GM23338 (cell line): ENCODE results near the gene ZNF536. TPM values are rescaled to one million over a fixed set of nuclear protein-coding genes. Genes with fewer than 3 reads are reported as not detected.

ENCODE experiments used
- ATAC-seq: fragments of 200-7000 bp; cut with Tn5 transposase; 3 replicates; pipeline ENCODE4 v1.9.1; 2020
- DNase-seq: peaks from one replicate; pipeline ENCODE4 v3.0.0-alpha.2; 2015; ENCODE audit warnings: low spot score
- H2AFZ ChIP-seq: fragments of 200-600 bp; sonication (generic); 2 replicates; pipeline ENCODE4 v1.8.0; 2016; ENCODE audit warnings: antibody characterized with exemption, mild to moderate bottlenecking, moderate library complexity
- H3F3A ChIP-seq: fragments of 200-600 bp; sonication (generic); replicated peaks from 2 replicates; pipeline ENCODE4 v1.8.0; 2017; ENCODE audit warnings: antibody characterized with exemption, mixed run types, low read depth
- H3K27ac ChIP-seq: fragments of 200-600 bp; sonication (generic); 2 replicates; pipeline ENCODE4 v1.6.1; 2016; ENCODE audit warnings: low read depth
- H3K27me3 ChIP-seq: fragments of 200-600 bp; sonication (generic); 2 replicates; pipeline ENCODE4 v1.8.0; 2016; ENCODE audit warnings: mild to moderate bottlenecking, mixed run types, moderate library complexity; ENCODE audit not compliant: insufficient read depth
- H3K36me3 ChIP-seq: fragments of 200-600 bp; sonication (generic); 2 replicates; pipeline ENCODE4 v1.8.0; 2016; ENCODE audit warnings: mild to moderate bottlenecking; ENCODE audit not compliant: insufficient read depth
- H3K4me1 ChIP-seq: fragments of 200-600 bp; sonication (generic); 2 replicates; pipeline ENCODE4 v1.8.0; 2016; ENCODE audit warnings: mild to moderate bottlenecking, moderate library complexity; ENCODE audit not compliant: insufficient read depth
- H3K4me2 ChIP-seq: fragments of 200-600 bp; sonication (generic); 2 replicates; pipeline ENCODE4 v1.7.1; 2017; ENCODE audit warnings: mixed run types
- H3K4me3 ChIP-seq: fragments of 200-600 bp; sonication (generic); 2 replicates; pipeline ENCODE4 v1.6.1; 2016; ENCODE audit warnings: mixed run types
- H3K79me2 ChIP-seq: fragments of 200-600 bp; sonication (generic); replicated peaks from 2 replicates; pipeline ENCODE4 v1.8.0; 2017; ENCODE audit warnings: mild to moderate bottlenecking; ENCODE audit not compliant: insufficient read depth
- H3K9me2 ChIP-seq: fragments of 200-600 bp; sonication (generic); 2 replicates; pipeline ENCODE4 v1.8.0; 2017; ENCODE audit not compliant: insufficient read depth
- H4K20me1 ChIP-seq: fragments of 200-600 bp; sonication (generic); replicated peaks from 2 replicates; pipeline ENCODE4 v1.8.0; 2017; ENCODE audit warnings: mild to moderate bottlenecking; ENCODE audit not compliant: insufficient read depth
- H3K27ac Mint-ChIP-seq: 2 replicates; pipeline ENCODE4 v1.8.0; 2020; ENCODE audit warnings: inconsistent platforms, mild to moderate bottlenecking, moderate library complexity, mixed read lengths
- H3K27me3 Mint-ChIP-seq: 3 replicates; pipeline ENCODE4 v1.8.0; 2022; ENCODE audit warnings: low read depth, mild to moderate bottlenecking, moderate library complexity, mixed read lengths, inconsistent platforms; ENCODE audit not compliant: insufficient read depth, poor library complexity
- H3K36me3 Mint-ChIP-seq: 3 replicates; pipeline ENCODE4 v1.8.0; 2021; ENCODE audit warnings: low read depth, mild to moderate bottlenecking, inconsistent platforms, moderate library complexity, mixed read lengths
- H3K4me1 Mint-ChIP-seq: 3 replicates; pipeline ENCODE4 v1.8.0; 2020; ENCODE audit warnings: mild to moderate bottlenecking, inconsistent platforms, mixed read lengths
- H3K4me3 Mint-ChIP-seq: 3 replicates; pipeline ENCODE4 v1.8.0; 2021; ENCODE audit warnings: moderate library complexity, mild to moderate bottlenecking, inconsistent platforms, mixed read lengths
- H3K9me3 Mint-ChIP-seq: 3 replicates; pipeline ENCODE4 v1.8.0; 2020; ENCODE audit warnings: moderate library complexity, mild to moderate bottlenecking, inconsistent platforms, mixed read lengths
- NANOG ChIP-seq: IDR thresholded peaks from 2 replicates; pipeline ENCODE4 v1.6.1; 2016; ENCODE audit warnings: antibody characterized with exemption, borderline replicate concordance
- POLR2AphosphoS5 ChIP-seq: IDR thresholded peaks from 2 replicates; pipeline ENCODE4 v1.6.1; 2016; ENCODE audit warnings: antibody characterized with exemption, low read depth
- ZNF331 ChIP-seq: fragments of 250-450 bp; sonication (Bioruptor Pico); IDR thresholded peaks from 2 replicates; pipeline ENCODE4 v1.5.0; 2020; ENCODE audit warnings: low read depth, mild to moderate bottlenecking, moderate library complexity
- polyA plus RNA-seq: library from polyadenylated mRNA; unstranded; fragments of >200 nt; fragmentation: Nextera tagmentation; extraction: Ambion mirVana; gene quantifications from 2 replicates; pipeline ENCODE4 v1.2.1, GENCODE V29; 2016
- total RNA-seq: library from RNA; depleted of rRNA; stranded (reverse); fragments of >200 nt; shearing (Covaris generic); gene quantifications from 2 replicates; pipeline ENCODE4 v1.2.3, GENCODE V29; 2014
- TF ChIP-seq, protein P1 (sequence below): fragments of 250-450 bp; sonication (Bioruptor Pico); IDR thresholded peaks from 2 replicates; pipeline ENCODE4 v1.5.0; 2020; ENCODE audit warnings: mild to moderate bottlenecking, moderate library complexity
- TF ChIP-seq, protein P2 (sequence below): IDR thresholded peaks from 2 replicates; pipeline ENCODE4 v1.6.1; 2016; ENCODE audit warnings: antibody characterized with exemption
- TF ChIP-seq, protein P3 (sequence below), 2 experiments: fragments of 200-600 bp in 1 of 2; sonication (generic) in 1 of 2; conservative IDR thresholded peaks; 2 replicates each; pipeline versions ENCODE4 v1.5.1 to v1.6.1; 2016 to 2017; ENCODE audit warnings: antibody characterized with exemption in 2 of 2, low read depth in 2 of 2, mild to moderate bottlenecking in 2 of 2, moderate library complexity in 1 of 2

Gene ZNF536
- total and polyA plus RNA-seq, 2 experiments from 2014 or later, result 0.07 TPM; not detected in 1

DNA sequence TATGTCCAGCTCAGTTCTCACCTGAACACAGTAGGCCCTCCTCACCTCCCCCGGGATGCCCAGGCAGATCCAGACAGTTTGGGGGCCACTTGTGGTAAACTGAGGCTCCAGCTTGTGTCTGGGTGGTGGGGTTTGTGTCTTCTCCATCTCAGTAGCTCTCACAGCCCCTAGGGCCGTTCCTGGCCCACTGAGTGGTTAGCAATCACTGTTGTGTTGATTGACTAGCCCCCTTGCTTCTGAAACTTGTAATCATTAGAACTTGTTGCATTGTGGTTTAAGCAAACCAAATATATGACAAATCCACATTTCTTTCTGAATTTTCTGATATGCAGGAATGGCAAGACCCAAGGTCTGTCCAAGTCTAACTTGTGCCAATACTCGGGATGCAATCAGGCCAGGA, 13.9 kb upstream of the ZNF536 start (continued):
- TF ChIP-seq, protein P1, sequence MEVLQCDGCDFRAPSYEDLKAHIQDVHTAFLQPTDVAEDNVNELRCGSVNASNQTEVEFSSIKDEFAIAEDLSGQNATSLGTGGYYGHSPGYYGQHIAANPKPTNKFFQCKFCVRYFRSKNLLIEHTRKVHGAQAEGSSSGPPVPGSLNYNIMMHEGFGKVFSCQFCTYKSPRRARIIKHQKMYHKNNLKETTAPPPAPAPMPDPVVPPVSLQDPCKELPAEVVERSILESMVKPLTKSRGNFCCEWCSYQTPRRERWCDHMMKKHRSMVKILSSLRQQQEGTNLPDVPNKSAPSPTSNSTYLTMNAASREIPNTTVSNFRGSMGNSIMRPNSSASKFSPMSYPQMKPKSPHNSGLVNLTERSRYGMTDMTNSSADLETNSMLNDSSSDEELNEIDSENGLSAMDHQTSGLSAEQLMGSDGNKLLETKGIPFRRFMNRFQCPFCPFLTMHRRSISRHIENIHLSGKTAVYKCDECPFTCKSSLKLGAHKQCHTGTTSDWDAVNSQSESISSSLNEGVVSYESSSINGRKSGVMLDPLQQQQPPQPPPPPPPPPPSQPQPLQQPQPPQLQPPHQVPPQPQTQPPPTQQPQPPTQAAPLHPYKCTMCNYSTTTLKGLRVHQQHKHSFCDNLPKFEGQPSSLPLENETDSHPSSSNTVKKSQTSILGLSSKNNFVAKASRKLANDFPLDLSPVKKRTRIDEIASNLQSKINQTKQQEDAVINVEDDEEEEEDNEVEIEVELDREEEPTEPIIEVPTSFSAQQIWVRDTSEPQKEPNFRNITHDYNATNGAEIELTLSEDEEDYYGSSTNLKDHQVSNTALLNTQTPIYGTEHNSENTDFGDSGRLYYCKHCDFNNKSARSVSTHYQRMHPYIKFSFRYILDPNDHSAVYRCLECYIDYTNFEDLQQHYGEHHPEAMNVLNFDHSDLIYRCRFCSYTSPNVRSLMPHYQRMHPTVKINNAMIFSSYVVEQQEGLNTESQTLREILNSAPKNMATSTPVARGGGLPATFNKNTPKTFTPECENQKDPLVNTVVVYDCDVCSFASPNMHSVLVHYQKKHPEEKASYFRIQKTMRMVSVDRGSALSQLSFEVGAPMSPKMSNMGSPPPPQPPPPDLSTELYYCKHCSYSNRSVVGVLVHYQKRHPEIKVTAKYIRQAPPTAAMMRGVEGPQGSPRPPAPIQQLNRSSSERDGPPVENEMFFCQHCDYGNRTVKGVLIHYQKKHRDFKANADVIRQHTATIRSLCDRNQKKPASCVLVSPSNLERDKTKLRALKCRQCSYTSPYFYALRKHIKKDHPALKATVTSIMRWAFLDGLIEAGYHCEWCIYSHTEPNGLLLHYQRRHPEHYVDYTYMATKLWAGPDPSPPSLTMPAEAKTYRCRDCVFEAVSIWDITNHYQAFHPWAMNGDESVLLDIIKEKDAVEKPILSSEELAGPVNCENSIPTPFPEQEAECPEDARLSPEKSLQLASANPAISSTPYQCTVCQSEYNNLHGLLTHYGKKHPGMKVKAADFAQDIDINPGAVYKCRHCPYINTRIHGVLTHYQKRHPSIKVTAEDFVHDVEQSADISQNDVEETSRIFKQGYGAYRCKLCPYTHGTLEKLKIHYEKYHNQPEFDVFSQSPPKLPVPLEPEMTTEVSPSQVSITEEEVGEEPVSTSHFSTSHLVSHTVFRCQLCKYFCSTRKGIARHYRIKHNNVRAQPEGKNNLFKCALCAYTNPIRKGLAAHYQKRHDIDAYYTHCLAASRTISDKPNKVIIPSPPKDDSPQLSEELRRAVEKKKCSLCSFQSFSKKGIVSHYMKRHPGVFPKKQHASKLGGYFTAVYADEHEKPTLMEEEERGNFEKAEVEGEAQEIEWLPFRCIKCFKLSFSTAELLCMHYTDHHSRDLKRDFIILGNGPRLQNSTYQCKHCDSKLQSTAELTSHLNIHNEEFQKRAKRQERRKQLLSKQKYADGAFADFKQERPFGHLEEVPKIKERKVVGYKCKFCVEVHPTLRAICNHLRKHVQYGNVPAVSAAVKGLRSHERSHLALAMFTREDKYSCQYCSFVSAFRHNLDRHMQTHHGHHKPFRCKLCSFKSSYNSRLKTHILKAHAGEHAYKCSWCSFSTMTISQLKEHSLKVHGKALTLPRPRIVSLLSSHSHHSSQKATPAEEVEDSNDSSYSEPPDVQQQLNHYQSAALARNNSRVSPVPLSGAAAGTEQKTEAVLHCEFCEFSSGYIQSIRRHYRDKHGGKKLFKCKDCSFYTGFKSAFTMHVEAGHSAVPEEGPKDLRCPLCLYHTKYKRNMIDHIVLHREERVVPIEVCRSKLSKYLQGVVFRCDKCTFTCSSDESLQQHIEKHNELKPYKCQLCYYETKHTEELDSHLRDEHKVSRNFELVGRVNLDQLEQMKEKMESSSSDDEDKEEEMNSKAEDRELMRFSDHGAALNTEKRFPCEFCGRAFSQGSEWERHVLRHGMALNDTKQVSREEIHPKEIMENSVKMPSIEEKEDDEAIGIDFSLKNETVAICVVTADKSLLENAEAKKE (CRISPR knock-in tag), result no peak
- no peak for TF ChIP-seq NANOG
- TF ChIP-seq ZNF331 (CRISPR knock-in tag), result no peak

DNA sequence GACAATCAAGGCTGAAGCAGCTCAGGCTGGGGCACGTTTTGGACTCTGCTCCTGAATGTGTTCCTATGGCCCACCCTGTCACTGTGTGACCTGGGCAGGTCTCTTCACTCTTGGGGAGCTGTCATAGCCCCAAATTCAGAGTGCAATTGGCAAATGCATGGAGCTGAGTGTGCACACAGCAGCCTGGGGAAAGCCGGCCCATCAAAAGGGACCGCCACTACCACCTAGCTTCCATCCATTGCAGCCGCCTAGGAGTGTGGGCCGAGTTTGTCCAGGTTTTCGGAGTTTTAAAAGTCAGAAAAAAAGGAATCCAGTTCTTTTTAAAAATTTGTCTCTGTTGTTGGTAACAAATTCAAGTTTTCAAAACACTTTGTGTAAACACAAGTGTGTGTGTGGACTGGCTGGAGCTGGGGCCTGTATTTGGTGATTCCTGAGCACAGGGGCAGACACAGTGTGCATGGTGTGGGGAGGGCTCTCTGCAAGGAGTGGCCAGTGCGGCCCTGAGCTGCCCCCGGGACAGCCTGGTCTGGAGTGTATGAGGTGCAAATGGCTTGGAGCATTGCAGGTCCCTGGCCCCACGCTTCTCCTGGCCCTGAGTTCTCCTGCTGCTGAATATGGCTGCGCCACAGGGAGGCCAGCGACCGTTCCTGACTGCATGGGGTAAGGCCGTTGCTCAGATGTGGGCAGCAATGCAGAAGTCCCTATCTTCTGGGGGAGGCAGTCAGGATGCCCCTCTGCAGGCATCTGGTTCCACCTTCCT, 13.2 kb upstream of the ZNF536 start:
- H3K27ac ChIP-seq, result no peak overlapping the region
- peaks cover 20% of the 10 kb centered on the region for H3K4me1 Mint-ChIP-seq
- ATAC-seq, result peak; percentile 23; the same call in 1 of the 3 replicates
- H3K4me1 ChIP-seq, result peaks cover 13% of the 10 kb centered on the region
- no peaks in the 10 kb centered on the region for H3K27me3 ChIP-seq
- peaks cover 19% of the 10 kb centered on the region for H3K27me3 Mint-ChIP-seq
- 0 out of 2 replicates have a peak overlapping the region, but pooled peaks have one; percentile 67 for H3K27ac Mint-ChIP-seq
- H3K4me3 Mint-ChIP-seq, result no peak overlapping the region
- H2AFZ ChIP-seq, result 0 out of 2 replicates have a peak overlapping the region, but pooled peaks have one; percentile 18
- H4K20me1 ChIP-seq, result no peaks in the 10 kb centered on the region
- H3F3A ChIP-seq, result no peaks in the 10 kb centered on the region
- no peaks in the 10 kb centered on the region; the same call in 2 of the 3 replicates for H3K36me3 Mint-ChIP-seq
- H3K36me3 ChIP-seq, result no peaks in the 10 kb centered on the region
- peaks cover 5% of the 10 kb centered on the region; the same call in 1 of the 3 replicates for H3K9me3 Mint-ChIP-seq
- no peak for DNase-seq
- no peaks in the 10 kb centered on the region for H3K79me2 ChIP-seq
- H3K9me2 ChIP-seq, result peaks cover 6% of the 10 kb centered on the region
- TF ChIP-seq, protein P2, sequence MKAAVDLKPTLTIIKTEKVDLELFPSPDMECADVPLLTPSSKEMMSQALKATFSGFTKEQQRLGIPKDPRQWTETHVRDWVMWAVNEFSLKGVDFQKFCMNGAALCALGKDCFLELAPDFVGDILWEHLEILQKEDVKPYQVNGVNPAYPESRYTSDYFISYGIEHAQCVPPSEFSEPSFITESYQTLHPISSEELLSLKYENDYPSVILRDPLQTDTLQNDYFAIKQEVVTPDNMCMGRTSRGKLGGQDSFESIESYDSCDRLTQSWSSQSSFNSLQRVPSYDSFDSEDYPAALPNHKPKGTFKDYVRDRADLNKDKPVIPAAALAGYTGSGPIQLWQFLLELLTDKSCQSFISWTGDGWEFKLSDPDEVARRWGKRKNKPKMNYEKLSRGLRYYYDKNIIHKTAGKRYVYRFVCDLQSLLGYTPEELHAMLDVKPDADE, result no peak
- no peak for TF ChIP-seq POLR2AphosphoS5
- TF ChIP-seq, protein P3, sequence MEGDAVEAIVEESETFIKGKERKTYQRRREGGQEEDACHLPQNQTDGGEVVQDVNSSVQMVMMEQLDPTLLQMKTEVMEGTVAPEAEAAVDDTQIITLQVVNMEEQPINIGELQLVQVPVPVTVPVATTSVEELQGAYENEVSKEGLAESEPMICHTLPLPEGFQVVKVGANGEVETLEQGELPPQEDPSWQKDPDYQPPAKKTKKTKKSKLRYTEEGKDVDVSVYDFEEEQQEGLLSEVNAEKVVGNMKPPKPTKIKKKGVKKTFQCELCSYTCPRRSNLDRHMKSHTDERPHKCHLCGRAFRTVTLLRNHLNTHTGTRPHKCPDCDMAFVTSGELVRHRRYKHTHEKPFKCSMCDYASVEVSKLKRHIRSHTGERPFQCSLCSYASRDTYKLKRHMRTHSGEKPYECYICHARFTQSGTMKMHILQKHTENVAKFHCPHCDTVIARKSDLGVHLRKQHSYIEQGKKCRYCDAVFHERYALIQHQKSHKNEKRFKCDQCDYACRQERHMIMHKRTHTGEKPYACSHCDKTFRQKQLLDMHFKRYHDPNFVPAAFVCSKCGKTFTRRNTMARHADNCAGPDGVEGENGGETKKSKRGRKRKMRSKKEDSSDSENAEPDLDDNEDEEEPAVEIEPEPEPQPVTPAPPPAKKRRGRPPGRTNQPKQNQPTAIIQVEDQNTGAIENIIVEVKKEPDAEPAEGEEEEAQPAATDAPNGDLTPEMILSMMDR (conservative IDR thresholded peaks at IDR 0.05; ENCODE audit: low read depth in 2 of 2), result peak in 1 of 2 experiments; percentile 11; a peak in 1 of 4 replicates
- H3K4me2 ChIP-seq, result no peak overlapping the region
- no peak overlapping the region for H3K4me3 ChIP-seq
